SU-DHL-6 (cell line): ENCODE results near the gene TEKTIP1.

ENCODE experiments used
- H2AFZ ChIP-seq: fragments of 200-600 bp; sonication (generic); 2 replicates; pipeline ENCODE4 v1.6.1; 2014; ENCODE audit warnings: low read depth, mild to moderate bottlenecking, moderate library complexity, mixed read lengths, antibody characterized with exemption, low read length; ENCODE audit not compliant: severe bottlenecking
- H3F3A ChIP-seq: fragments of 200-600 bp; shearing (Covaris generic); 2 replicates; pipeline ENCODE4 v1.6.0; 2016; ENCODE audit warnings: antibody characterized with exemption, mild to moderate bottlenecking; ENCODE audit not compliant: insufficient read depth
- H3K27ac ChIP-seq: fragments of 200-600 bp; sonication (generic); 2 replicates; pipeline ENCODE4 v1.5.1; 2016; ENCODE audit warnings: low read depth, mild to moderate bottlenecking, low read length, moderate library complexity, mixed read lengths
- H3K27me3 ChIP-seq: fragments of 200-600 bp; sonication (generic), shearing (Covaris generic); 2 replicates; pipeline ENCODE4 v1.6.0; 2014; ENCODE audit warnings: mild to moderate bottlenecking, low read length
- H3K36me3 ChIP-seq: fragments of 200-600 bp; sonication (generic); 2 replicates; pipeline ENCODE4 v1.6.1; 2014; ENCODE audit warnings: mild to moderate bottlenecking, low read length, mixed read lengths
- H3K4me2 ChIP-seq: fragments of 300-600, 200-600 bp; shearing (Covaris generic), sonication (generic); 2 replicates; pipeline ENCODE4 v1.6.0; 2014; ENCODE audit warnings: low read length, low read depth, mild to moderate bottlenecking; ENCODE audit not compliant: poor library complexity, severe bottlenecking
- H3K4me3 ChIP-seq: fragments of 200-600 bp; sonication (generic); 2 replicates; pipeline ENCODE4 v1.5.1; 2014; ENCODE audit warnings: antibody characterized with exemption, low read length, mild to moderate bottlenecking, mixed read lengths; ENCODE audit not compliant: insufficient read depth, poor library complexity, severe bottlenecking
- H3K79me2 ChIP-seq: fragments of 200-600 bp; sonication (generic); 2 replicates; pipeline ENCODE4 v1.6.1; 2014; ENCODE audit warnings: mild to moderate bottlenecking, low read length, moderate library complexity; ENCODE audit not compliant: insufficient read depth
- H3K9ac ChIP-seq: fragments of 200-600 bp; sonication (generic); 2 replicates; pipeline ENCODE4 v1.7.0; 2014; ENCODE audit warnings: mild to moderate bottlenecking, low read length
- H3K9me2 ChIP-seq: fragments of 200-600 bp; sonication (generic); replicated peaks from 2 replicates; pipeline ENCODE4 v1.6.1; 2014; ENCODE audit warnings: low read length; ENCODE audit not compliant: insufficient read depth
- H3K9me3 ChIP-seq: fragments of 200-600 bp; sonication (generic); 2 replicates; pipeline ENCODE4 v1.6.1; 2014; ENCODE audit warnings: low read length, mixed read lengths; ENCODE audit not compliant: insufficient read depth
- H4K20me1 ChIP-seq: fragments of 200-600 bp; sonication (generic); 2 replicates; pipeline ENCODE4 v1.6.1; 2014; ENCODE audit warnings: low read depth, mild to moderate bottlenecking, antibody characterized with exemption, low read length, moderate library complexity, mixed read lengths
- CTCF ChIP-seq: fragments of 200-600 bp; sonication (generic); IDR thresholded peaks from one replicate; pipeline ENCODE4 v1.5.1; 2017; ENCODE audit warnings: antibody characterized with exemption, mild to moderate bottlenecking, low read length, moderate library complexity; ENCODE audit not compliant: insufficient read depth, poor library complexity, severe bottlenecking
- EZH2phosphoT487 ChIP-seq: fragments of 200-600 bp; sonication (generic), shearing (Covaris generic); conservative IDR thresholded peaks from 2 replicates; pipeline ENCODE4 v1.6.1; 2018; ENCODE audit warnings: mild to moderate bottlenecking, antibody characterized with exemption, low read length, moderate library complexity, mixed read lengths

TEKTIP1 gene

GRCh38 chr19:3545669-3546034, 6.7 kb downstream of the TEKTIP1 start:
- no peaks in the 10 kb centered on the region for H3K27me3 ChIP-seq
- H2AFZ ChIP-seq, result no peak overlapping the region
- no peaks in the 10 kb centered on the region for H3K79me2 ChIP-seq
- H3K9me2 ChIP-seq, result no peaks in the 10 kb centered on the region
- H3K36me3 ChIP-seq, result no peaks in the 10 kb centered on the region
- TF ChIP-seq EZH2phosphoT487 (no peak), CTCF (no peak)
- H3K4me2 ChIP-seq, result no peak overlapping the region
- H3K4me3 ChIP-seq, result no peak overlapping the region
- no peaks in the 10 kb centered on the region for H4K20me1 ChIP-seq
- H3F3A ChIP-seq, result no peaks in the 10 kb centered on the region
- no peak overlapping the region for H3K9ac ChIP-seq
- H3K27ac ChIP-seq, result no peak overlapping the region
- no peaks in the 10 kb centered on the region for H3K9me3 ChIP-seq

GRCh38 chr19:3546119-3546518, 7.1 kb downstream of the TEKTIP1 start:
- Histone ChIP-seq H3K27me3 (no peaks in the 10 kb centered on the region), H3K4me3 (no peak overlapping the region), H3K4me2 (no peak overlapping the region), H3F3A (no peaks in the 10 kb centered on the region), H2AFZ (no peak overlapping the region), H3K9me2 (no peaks in the 10 kb centered on the region), H3K9me3 (no peaks in the 10 kb centered on the region), H3K27ac (no peak overlapping the region), H4K20me1 (no peaks in the 10 kb centered on the region), H3K9ac (no peak overlapping the region), H3K79me2 (no peaks in the 10 kb centered on the region), H3K36me3 (no peaks in the 10 kb centered on the region)
- TF ChIP-seq EZH2phosphoT487 (no peak), CTCF (no peak)

- H3K9me3 ChIP-seq, result no peaks in the 10 kb centered on the region
- H3K9me2 ChIP-seq, result no peaks in the 10 kb centered on the region
- no peak for TF ChIP-seq EZH2phosphoT487
- TF ChIP-seq CTCF, result peak; percentile 46
- H3K27ac ChIP-seq, result no peak overlapping the region
- H2AFZ ChIP-seq, result no peak overlapping the region
- H3K27me3 ChIP-seq, result no peaks in the 10 kb centered on the region
- no peaks in the 10 kb centered on the region for H4K20me1 ChIP-seq
- 0 out of 2 replicates have a peak, but pooled peaks cover 3% of the 10 kb centered on the region for H3K79me2 ChIP-seq
- H3K4me2 ChIP-seq, result no peak overlapping the region
- H3F3A ChIP-seq, result no peaks in the 10 kb centered on the region
- H3K9ac ChIP-seq, result no peak overlapping the region
- no peaks in the 10 kb centered on the region for H3K36me3 ChIP-seq
- no peak overlapping the region for H3K4me3 ChIP-seq
These were observed 8.3 kb downstream of the TEKTIP1 start for GRCh38 chr19:3547301-3547731.
